HFFc6 (cell line): Measurements from ENCODE around the gene ATXN7L1. TPM values are rescaled to one million over a fixed set of nuclear protein-coding genes. Genes with fewer than 3 reads are reported as not detected.

Experiments
- DNase-seq: peaks from one replicate; pipeline ENCODE4 v3.0.0-alpha.2; 2018
- H3K27ac Mint-ChIP-seq: 2 replicates; pipeline ENCODE4 v1.8.0; 2020; ENCODE audit warnings: mild to moderate bottlenecking, mixed read lengths
- H3K27me3 Mint-ChIP-seq: 2 replicates; pipeline ENCODE4 v1.8.0; 2021; ENCODE audit warnings: mild to moderate bottlenecking, moderate library complexity, mixed read lengths; ENCODE audit not compliant: insufficient read depth
- H3K36me3 Mint-ChIP-seq: 2 replicates; pipeline ENCODE4 v1.8.0; 2021; ENCODE audit warnings: low read depth, mixed read lengths
- H3K4me1 Mint-ChIP-seq: 2 replicates; pipeline ENCODE4 v1.8.0; 2020; ENCODE audit warnings: low read depth, mixed read lengths
- H3K4me3 Mint-ChIP-seq: 2 replicates; pipeline ENCODE4 v1.8.0; 2020; ENCODE audit warnings: mild to moderate bottlenecking, moderate library complexity, mixed read lengths
- H3K9me3 Mint-ChIP-seq: 2 replicates; pipeline ENCODE4 v1.8.0; 2020; ENCODE audit warnings: mild to moderate bottlenecking, mixed read lengths
- CTCF ChIP-seq: fragments of 200-600 bp; sonication (generic); IDR thresholded peaks from 2 replicates; pipeline ENCODE4 v1.5.0; 2021; ENCODE audit warnings: antibody characterized with exemption, mild to moderate bottlenecking
- total RNA-seq, 6 experiments: library from RNA; stranded (reverse); fragmentation: NEBNext Ultra II Directional; extraction: Animal tissue kit (Norgen Biotek cat#: 25700); gene quantifications; 2 replicates in 1 of 6; 3 replicates in 5 of 6; pipeline ENCODE4 v1.2.3, GENCODE V29; 2021

Gene ATXN7L1
- total RNA-seq, 6 experiments from 2014 or later, result 8.4 to 11.4 (median 9.8) TPM

DNA sequence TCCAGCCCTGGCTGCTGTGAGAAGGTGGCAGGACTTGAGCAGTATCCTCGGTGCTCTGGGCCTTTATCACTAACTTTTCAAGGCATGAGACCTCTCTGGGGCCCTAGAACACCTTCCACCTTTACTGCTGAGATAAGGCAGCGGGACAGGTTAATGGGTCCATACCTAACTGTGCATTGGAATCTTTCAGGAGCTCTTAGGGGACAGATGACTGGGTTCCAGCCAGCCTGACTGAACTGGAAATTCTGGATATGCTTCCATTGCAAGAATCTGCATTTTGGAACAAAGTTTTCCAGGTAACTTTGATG is 73.0 kb downstream of the ATXN7L1 start:
- TF ChIP-seq CTCF, result no peak
- no peak for DNase-seq
- Mint-ChIP-seq H3K9me3 (no peaks in the 10 kb centered on the region), H3K36me3 (no peaks in the 10 kb centered on the region), H3K27ac (no peak overlapping the region), H3K27me3 (peaks cover 2% of the 10 kb centered on the region; the same call in 1 of the 2 replicates), H3K4me3 (no peak overlapping the region), H3K4me1 (peaks cover 65% of the 10 kb centered on the region)

GRCh38 chr7:105802604-105803428 is 73.6 kb downstream of the ATXN7L1 start:
- no peak for TF ChIP-seq CTCF
- Mint-ChIP-seq H3K9me3 (no peaks in the 10 kb centered on the region), H3K27me3 (peaks cover 6% of the 10 kb centered on the region; the same call in 1 of the 2 replicates), H3K27ac (no peak overlapping the region), H3K36me3 (no peaks in the 10 kb centered on the region), H3K4me1 (peaks cover 63% of the 10 kb centered on the region), H3K4me3 (no peak overlapping the region)
- DNase-seq, result no peak

DNA sequence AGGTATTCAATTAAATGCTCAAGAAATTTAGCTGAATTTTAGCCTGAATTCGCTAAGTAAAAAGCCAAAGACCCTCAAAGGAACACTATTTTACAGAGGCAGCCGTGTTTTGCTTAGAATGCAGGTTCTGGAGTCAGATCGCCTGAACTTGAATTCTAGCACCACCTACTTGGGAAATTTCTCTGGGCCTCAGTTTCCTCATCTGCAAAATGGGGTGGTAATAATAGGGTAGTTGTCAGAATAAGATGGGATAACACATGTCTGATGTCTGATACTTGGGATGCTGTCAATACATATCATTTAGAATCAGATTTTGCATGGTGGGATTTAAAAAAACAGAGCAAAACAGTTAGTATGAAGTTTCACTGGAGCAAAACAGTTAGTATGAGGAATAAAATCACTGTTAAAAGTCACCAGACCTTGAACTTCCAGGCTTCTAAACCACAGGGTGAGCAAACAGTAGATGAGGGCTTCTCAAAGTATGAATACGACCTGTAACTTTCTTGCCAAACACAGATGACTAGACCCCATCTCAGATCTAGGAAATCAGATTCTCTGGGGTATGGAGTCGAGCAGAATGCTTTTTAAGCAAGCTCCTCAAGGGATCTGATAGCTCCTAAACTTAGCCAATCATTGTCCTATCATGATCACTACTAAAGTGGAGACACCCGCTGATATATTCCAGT is 75.4 kb downstream of the ATXN7L1 start:
- no peak for DNase-seq
- no peak overlapping the region for H3K4me3 Mint-ChIP-seq
- H3K36me3 Mint-ChIP-seq, result no peaks in the 10 kb centered on the region
- no peaks in the 10 kb centered on the region for H3K9me3 Mint-ChIP-seq
- no peak for TF ChIP-seq CTCF
- H3K27ac Mint-ChIP-seq, result no peak overlapping the region
- H3K4me1 Mint-ChIP-seq, result peaks cover 58% of the 10 kb centered on the region
- peaks cover 6% of the 10 kb centered on the region; the same call in 1 of the 2 replicates for H3K27me3 Mint-ChIP-seq

GRCh38 chr7:105800442-105800841 is 76.0 kb downstream of the ATXN7L1 start:
- peaks cover 4% of the 10 kb centered on the region; the same call in 1 of the 2 replicates for H3K27me3 Mint-ChIP-seq
- peak overlapping the region; percentile 18; the same call in 1 of the 2 replicates for H3K4me3 Mint-ChIP-seq
- no peak for DNase-seq
- H3K36me3 Mint-ChIP-seq, result no peaks in the 10 kb centered on the region
- peak overlapping the region; percentile 27 for H3K27ac Mint-ChIP-seq
- TF ChIP-seq CTCF, result no peak
- H3K9me3 Mint-ChIP-seq, result no peaks in the 10 kb centered on the region
- peaks cover 58% of the 10 kb centered on the region for H3K4me1 Mint-ChIP-seq

GRCh38 chr7:105799677-105800076 is 76.7 kb downstream of the ATXN7L1 start:
- H3K36me3 Mint-ChIP-seq, result no peaks in the 10 kb centered on the region
- no peak for TF ChIP-seq CTCF
- H3K9me3 Mint-ChIP-seq, result no peaks in the 10 kb centered on the region
- no peak overlapping the region for H3K4me3 Mint-ChIP-seq
- H3K4me1 Mint-ChIP-seq, result peaks cover 58% of the 10 kb centered on the region
- H3K27me3 Mint-ChIP-seq, result peaks cover 4% of the 10 kb centered on the region; the same call in 1 of the 2 replicates
- no peak overlapping the region for H3K27ac Mint-ChIP-seq
- no peak for DNase-seq
